SK-N-SH (cell line): ENCODE results near the gene UNC79. TPM values are rescaled to one million over a fixed set of nuclear protein-coding genes. Genes with fewer than 3 reads are reported as not detected.

ENCODE experiments used
- CTCF ChIA-PET: fragments of 300-600, 350-600 bp; formaldehyde crosslinking; extraction: SDS; loops from one replicate; lab custom pipeline; 2021; lab: Yijun Ruan, JAX
- POLR2A ChIA-PET: fragments of 350-600 bp; sonication (Branson Sonifier 250); formaldehyde crosslinking; extraction: SDS; loops from one replicate; lab custom pipeline; 2020; ENCODE audit warnings: antibody characterized with exemption, inconsistent platforms; lab: Yijun Ruan, JAX
- DNase-seq: peaks from one replicate; pipeline ENCODE4 v3.0.0; 2012
- H2AFZ ChIP-seq: fragments of 200-600 bp; sonication (generic); 2 replicates; pipeline ENCODE4 v1.8.1; 2016; ENCODE audit warnings: antibody characterized with exemption, mild to moderate bottlenecking, low read depth
- H3F3A ChIP-seq: fragments of 200-600 bp; sonication (generic); replicated peaks from 2 replicates; pipeline ENCODE3; 2016; ENCODE audit warnings: antibody characterized with exemption, mild to moderate bottlenecking; ENCODE audit not compliant: insufficient read depth
- H3K27ac ChIP-seq, 2 experiments: fragments of 200-500 bp in 1 of 2; fragments of 200-600 bp in 1 of 2; sonication (Bioruptor generic) in 1 of 2; sonication (generic), shearing (Covaris generic) in 1 of 2; 2 replicates each; pipeline versions ENCODE4 v1.5.1 to v1.6.1; 2014 to 2016; ENCODE audit warnings: low read depth in 2 of 2, inconsistent platforms in 1 of 2, low read length in 1 of 2, mild to moderate bottlenecking in 1 of 2, mixed read lengths in 1 of 2
- H3K27me3 ChIP-seq: fragments of 200-600 bp; sonication (generic), shearing (Covaris generic); 2 replicates; pipeline ENCODE4 v1.6.1; 2016; ENCODE audit warnings: mixed run types; ENCODE audit not compliant: insufficient read depth
- H3K36me3 ChIP-seq, 2 experiments: fragments of 200-500 bp in 1 of 2; fragments of 200-600 bp in 1 of 2; sonication (Bioruptor generic) in 1 of 2; sonication (generic) in 1 of 2; replicated peaks in 1 of 2; 2 replicates each; pipeline versions ENCODE3 to v1.5.1; 2014 to 2016; ENCODE audit warnings: low read length in 1 of 2, mild to moderate bottlenecking in 1 of 2; ENCODE audit not compliant: insufficient read depth in 2 of 2, control insufficient read depth in 1 of 2
- H3K4me1 ChIP-seq, 2 experiments: fragments of 200-500 bp in 1 of 2; fragments of 200-600 bp in 1 of 2; sonication (Bioruptor generic) in 1 of 2; sonication (generic), shearing (Covaris generic) in 1 of 2; 2 replicates each; pipeline versions ENCODE4 v1.5.1 to v1.6.1; 2014 to 2016; ENCODE audit warnings: low read depth in 1 of 2, low read length in 1 of 2, mixed run types in 1 of 2; ENCODE audit not compliant: insufficient read depth in 2 of 2, control insufficient read depth in 1 of 2
- H3K4me2 ChIP-seq: fragments of 200-600 bp; sonication (generic), shearing (Covaris generic); 2 replicates; pipeline ENCODE4 v1.6.1; 2017; ENCODE audit warnings: mixed run types
- H3K4me3 ChIP-seq, 2 experiments: fragments of 200-500 bp in 1 of 2; fragments of 200-600 bp in 1 of 2; sonication (Bioruptor generic) in 1 of 2; sonication (generic), shearing (Covaris generic) in 1 of 2; 2 replicates each; pipeline versions ENCODE4 v1.5.1 to v1.8.1; 2014 to 2016; ENCODE audit warnings: low read depth in 2 of 2, inconsistent platforms in 1 of 2, low read length in 1 of 2, mild to moderate bottlenecking in 1 of 2, mixed read lengths in 1 of 2, moderate library complexity in 1 of 2
- H3K79me2 ChIP-seq: fragments of 200-600 bp; sonication (generic); 2 replicates; pipeline ENCODE4 v1.8.1; 2017; ENCODE audit warnings: mild to moderate bottlenecking; ENCODE audit not compliant: insufficient read depth
- H3K9ac ChIP-seq: fragments of 200-600 bp; sonication (generic); 2 replicates; pipeline ENCODE4 v1.6.1; 2017; ENCODE audit warnings: mixed run types
- H3K9me2 ChIP-seq: fragments of 200-600 bp; sonication (generic); 2 replicates; pipeline ENCODE4 v1.6.1; 2017; ENCODE audit warnings: mixed run types
- H3K9me3 ChIP-seq: fragments of 200-600 bp; sonication (generic); 2 replicates; pipeline ENCODE4 v1.6.1; 2017; ENCODE audit warnings: mixed run types, mild to moderate bottlenecking, moderate library complexity
- H4K20me1 ChIP-seq: fragments of 200-600 bp; sonication (generic); 2 replicates; pipeline ENCODE4 v1.6.1; 2017; ENCODE audit warnings: mild to moderate bottlenecking, mixed run types; ENCODE audit not compliant: insufficient read depth
- CTCF ChIP-seq: fragments of 200-600 bp; sonication (generic); IDR thresholded peaks from 2 replicates; pipeline ENCODE4 v1.6.1; 2017; ENCODE audit warnings: antibody characterized with exemption, mild to moderate bottlenecking, moderate library complexity
- ELF1 ChIP-seq: IDR thresholded peaks from 2 replicates; pipeline ENCODE4 v1.4.0; 2012
- EP300 ChIP-seq, 2 experiments: IDR thresholded peaks; 2 replicates each; pipeline versions ENCODE4 v1.4.0 to v1.6.1; 2012; ENCODE audit warnings: borderline replicate concordance in 1 of 2, low read depth in 1 of 2, low read length in 1 of 2
- EZH2phosphoT487 ChIP-seq: fragments of 200-600 bp; sonication (generic); IDR thresholded peaks from 2 replicates; pipeline ENCODE4 v1.6.1; 2017; ENCODE audit warnings: low read depth, mixed run types, mild to moderate bottlenecking, antibody characterized with exemption, moderate library complexity, borderline replicate concordance
- FOXM1 ChIP-seq: IDR thresholded peaks from 2 replicates; pipeline ENCODE4 v1.4.0; 2012; ENCODE audit warnings: low read depth, mild to moderate bottlenecking
- GABPA ChIP-seq: IDR thresholded peaks from 2 replicates; pipeline ENCODE4 v1.4.0; 2012; ENCODE audit warnings: low read depth, mild to moderate bottlenecking
- GATA2 ChIP-seq: sonication (generic); formaldehyde crosslinking; IDR thresholded peaks from 2 replicates; pipeline ENCODE4 v1.5.0; 2020; ENCODE audit warnings: mild to moderate bottlenecking, missing genetic modification reagents
- IRF3 ChIP-seq: fragments of 150-350 bp; IDR thresholded peaks from 2 replicates; pipeline ENCODE4 v1.6.1; 2016; ENCODE audit warnings: mild to moderate bottlenecking, low read depth, low read length
- NFIC ChIP-seq: IDR thresholded peaks from 2 replicates; pipeline ENCODE4 v1.4.0; 2012; ENCODE audit warnings: borderline replicate concordance
- RAD21 ChIP-seq: IDR thresholded peaks from 2 replicates; pipeline ENCODE4 v1.6.1; 2012; ENCODE audit warnings: mild to moderate bottlenecking, low read length
- SIN3A ChIP-seq: IDR thresholded peaks from 2 replicates; pipeline ENCODE4 v1.6.1; 2012; ENCODE audit warnings: low read depth, mild to moderate bottlenecking, low read length, moderate library complexity, borderline replicate concordance
- TEAD4 ChIP-seq: IDR thresholded peaks from 2 replicates; pipeline ENCODE4 v1.4.0; 2012; ENCODE audit warnings: mild to moderate bottlenecking, borderline replicate concordance; ENCODE audit not compliant: insufficient read depth
- USF1 ChIP-seq: IDR thresholded peaks from 2 replicates; pipeline ENCODE4 v1.4.0; 2012; ENCODE audit warnings: low read depth, borderline replicate concordance
- YY1 ChIP-seq: IDR thresholded peaks from 2 replicates; pipeline ENCODE4 v1.4.0; 2012; ENCODE audit warnings: low read depth, mild to moderate bottlenecking
- WGBS: methylation state at CpG from one replicate; pipeline ENCODE4 v1.1.6; 2017; ENCODE audit warnings: low lambda C conversion rate; 5-methylcytosine and 5-hydroxymethylcytosine counted together
- polyA plus RNA-seq, 3 experiments: library from polyadenylated mRNA; depleted of rRNA; stranded (reverse); fragments of >200 nt; gene quantifications; 2 replicates each; pipeline ENCODE4 v1.2.3, GENCODE V29; 2012
- TF ChIP-seq, protein P1 (sequence below): IDR thresholded peaks from 2 replicates; pipeline ENCODE4 v1.4.0; 2012; ENCODE audit warnings: low read depth
- TF ChIP-seq, protein P2 (sequence below): IDR thresholded peaks from 2 replicates; pipeline ENCODE4 v1.4.0; 2012; ENCODE audit warnings: low read depth, borderline replicate concordance

UNC79 gene
- polyA plus RNA-seq, 1 of the 3 experiments (the other 2 are of a cell fraction): 0.10 TPM

GRCh38 chr14:93742761-93743160, 312.0 kb downstream of the UNC79 start:
- Histone ChIP-seq H3K27ac (no peak overlapping the region; a peak in 1 of 4 replicates), H3K79me2 (no peaks in the 10 kb centered on the region), H3K9ac (no peak overlapping the region), H4K20me1 (no peaks in the 10 kb centered on the region), H3K9me2 (no peaks in the 10 kb centered on the region), H3K4me2 (no peak overlapping the region), H3K9me3 (no peaks in the 10 kb centered on the region), H2AFZ (no peak overlapping the region), H3K4me1 (peaks cover 0 to 59% of the 10 kb centered on the region in 2 experiments; a peak in 1 of 4 replicates), H3K36me3 (no peaks in the 10 kb centered on the region), H3K27me3 (no peaks in the 10 kb centered on the region), H3F3A (no peaks in the 10 kb centered on the region), H3K4me3 (no peak overlapping the region)
- CTCF ChIA-PET: interaction anchor here (1.0 to 1.2 kb wide), 2 partner anchors 27 to 46 kb away, joined by 3 to 4 read pairs; partner anchors contain the start of gene PRIMA1
- WGBS: 60% methylated on average over 8 of the region's 8 CpGs
- POLR2A ChIA-PET: no interaction called here
- no peak for DNase-seq
- no peak for TF ChIP-seq YY1
- TF ChIP-seq RAD21: no peak
- no peak for TF ChIP-seq EP300 (IDR thresholded peaks at IDR 0.05; ENCODE audit: borderline replicate concordance in 1 of 2, low read depth in 1 of 2, low read length in 1 of 2)
- no peak for TF ChIP-seq GABPA
- TF ChIP-seq IRF3: no peak
- TF ChIP-seq ELF1: no peak
- TF ChIP-seq USF1: no peak
- TF ChIP-seq, protein P1, sequence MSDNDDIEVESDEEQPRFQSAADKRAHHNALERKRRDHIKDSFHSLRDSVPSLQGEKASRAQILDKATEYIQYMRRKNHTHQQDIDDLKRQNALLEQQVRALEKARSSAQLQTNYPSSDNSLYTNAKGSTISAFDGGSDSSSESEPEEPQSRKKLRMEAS: no peak
- TF ChIP-seq CTCF: no peak
- TF ChIP-seq SIN3A: no peak
- TF ChIP-seq EZH2phosphoT487: no peak
- TF ChIP-seq, protein P2, sequence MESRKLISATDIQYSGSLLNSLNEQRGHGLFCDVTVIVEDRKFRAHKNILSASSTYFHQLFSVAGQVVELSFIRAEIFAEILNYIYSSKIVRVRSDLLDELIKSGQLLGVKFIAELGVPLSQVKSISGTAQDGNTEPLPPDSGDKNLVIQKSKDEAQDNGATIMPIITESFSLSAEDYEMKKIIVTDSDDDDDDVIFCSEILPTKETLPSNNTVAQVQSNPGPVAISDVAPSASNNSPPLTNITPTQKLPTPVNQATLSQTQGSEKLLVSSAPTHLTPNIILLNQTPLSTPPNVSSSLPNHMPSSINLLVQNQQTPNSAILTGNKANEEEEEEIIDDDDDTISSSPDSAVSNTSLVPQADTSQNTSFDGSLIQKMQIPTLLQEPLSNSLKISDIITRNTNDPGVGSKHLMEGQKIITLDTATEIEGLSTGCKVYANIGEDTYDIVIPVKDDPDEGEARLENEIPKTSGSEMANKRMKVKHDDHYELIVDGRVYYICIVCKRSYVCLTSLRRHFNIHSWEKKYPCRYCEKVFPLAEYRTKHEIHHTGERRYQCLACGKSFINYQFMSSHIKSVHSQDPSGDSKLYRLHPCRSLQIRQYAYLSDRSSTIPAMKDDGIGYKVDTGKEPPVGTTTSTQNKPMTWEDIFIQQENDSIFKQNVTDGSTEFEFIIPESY: no peak
- TF ChIP-seq FOXM1: no peak
- no peak for TF ChIP-seq TEAD4
- no peak for TF ChIP-seq GATA2
- no peak for TF ChIP-seq NFIC
